H1 (cell line): ENCODE data around the gene GNG10. TPM values are rescaled to one million over a fixed set of nuclear protein-coding genes. Genes with fewer than 3 reads are reported as not detected.

ENCODE experiments used
- ATF2 ChIP-seq: IDR thresholded peaks from 2 replicates; pipeline ENCODE4 v1.6.1; 2012; ENCODE audit warnings: low read length, inconsistent platforms
- CBX5 ChIP-seq: fragments of 300-800, 300-1000 bp; sonication (generic); IDR thresholded peaks from 2 replicates; pipeline ENCODE4 v1.7.1; 2016; ENCODE audit warnings: antibody characterized with exemption, low read length, low read depth
- CHD7 ChIP-seq: fragments of 300-600 bp; sonication (generic); IDR thresholded peaks from 2 replicates; pipeline ENCODE4 v1.7.1; 2012; ENCODE audit warnings: low read length, moderate library complexity, mild to moderate bottlenecking, inconsistent platforms; ENCODE audit not compliant: insufficient replicate concordance
- E2F6 ChIP-seq: IDR thresholded peaks from 2 replicates; pipeline ENCODE4 v1.6.1; 2012; ENCODE audit warnings: inconsistent platforms
- EZH2 ChIP-seq: fragments of 200-600 bp; sonication (generic); IDR thresholded peaks from 2 replicates; pipeline ENCODE4 v1.7.1; 2012; ENCODE audit warnings: low read depth, mild to moderate bottlenecking, moderate library complexity, low read length, inconsistent platforms; ENCODE audit not compliant: severe bottlenecking
- RFX5 ChIP-seq: IDR thresholded peaks from 2 replicates; pipeline ENCODE4 v1.6.1; 2011; ENCODE audit warnings: low read depth, low read length, improper control_type of control experiment, borderline replicate concordance
- USF2 ChIP-seq: IDR thresholded peaks from 2 replicates; pipeline ENCODE4 v1.6.1; 2011; ENCODE audit warnings: low read length, improper control_type of control experiment
- polyA plus RNA-seq, 7 experiments: library from polyadenylated mRNA; depleted of rRNA in 3 of 7; stranded (reverse) in 5 of 7; unstranded in 2 of 7; fragments of >200 nt in 5 of 7; fragments of 200-250 nt in 2 of 7; gene quantifications; 1 replicate in 5 of 7; 2 replicates in 1 of 7; 4 replicates in 1 of 7; pipeline versions ENCODE4 v1.2.1 to v1.2.3, GENCODE V29; 2011 to 2013; ENCODE audit warnings: missing spikeins in 2 of 7, mixed read lengths in 2 of 7
- total RNA-seq: library from RNA; stranded (reverse); fragmentation: NEBNext Ultra II Directional; extraction: Animal tissue kit (Norgen Biotek cat#: 25700); gene quantifications from 2 replicates; pipeline ENCODE4 v1.2.1, GENCODE V29; 2021

GNG10 gene
- total and polyA plus RNA-seq, 2 of the 8 experiments (the other 6 are each of a cell fraction or from before 2014, with no cell fraction given), result 24.7 to 28.5 TPM

GRCh38 chr9:111696796-111697195 lies 35.4 kb downstream of the GNG10 start (continued):
- no peak for TF ChIP-seq CHD7
- no peak for TF ChIP-seq E2F6
- no peak for TF ChIP-seq CBX5
- no peak for TF ChIP-seq USF2
- TF ChIP-seq EZH2, result no peak
- TF ChIP-seq ATF2, result no peak
- no peak for TF ChIP-seq RFX5
